CD4-positive, CD25-positive, alpha-beta regulatory T cell (primary cell): ENCODE measurements around the gene AMZ1. TPM values are rescaled to one million over a fixed set of nuclear protein-coding genes. Genes with fewer than 3 reads are reported as not detected.

Experiments used
- ATAC-seq, 2 donors: fragments of 150-1000 bp; cut with Tn5 transposase; one replicate each; pipeline ENCODE4 v1.10.0; 2021; ENCODE audit warnings: low read depth in 2 of 2, moderate number of reproducible peaks in 2 of 2, moderate library complexity in 1 of 2
- DNase-seq, 3 donors: peaks; one replicate each; pipeline versions ENCODE4 v3.0.0 to v3.0.0-alpha.2; 2012 to 2022; ENCODE audit warnings: mixed read lengths in 1 of 3
- H3K27ac ChIP-seq: one replicate; pipeline ENCODE4 v1.7.0; 2013; ENCODE audit warnings: mild to moderate bottlenecking, low read length; ENCODE audit not compliant: insufficient read depth, poor library complexity, severe bottlenecking
- H3K27me3 ChIP-seq: one replicate; pipeline ENCODE4 v1.7.0; 2013; ENCODE audit warnings: low read length; ENCODE audit not compliant: control insufficient read depth, insufficient read depth
- H3K36me3 ChIP-seq: one replicate; pipeline ENCODE4 v1.7.0; 2013; ENCODE audit warnings: mild to moderate bottlenecking, low read length, moderate library complexity; ENCODE audit not compliant: control insufficient read depth, insufficient read depth
- H3K4me1 ChIP-seq: 2 replicates; pipeline ENCODE4 v1.7.0; 2013; ENCODE audit warnings: mild to moderate bottlenecking, low read length; ENCODE audit not compliant: insufficient read depth, control insufficient read depth, poor library complexity, severe bottlenecking
- H3K4me3 ChIP-seq: one replicate; pipeline ENCODE4 v1.7.0; 2013; ENCODE audit warnings: low read depth, mild to moderate bottlenecking, low read length, moderate library complexity
- H3K9me3 ChIP-seq, 2 experiments: 1 replicate in 1 of 2; 2 replicates in 1 of 2; pipeline ENCODE4 v1.7.0; 2013; ENCODE audit warnings: low read length in 2 of 2, mild to moderate bottlenecking in 1 of 2, moderate library complexity in 1 of 2; ENCODE audit not compliant: control insufficient read depth in 2 of 2
- H3K27ac Mint-ChIP-seq, 3 donors: one replicate each; pipeline ENCODE4 v1.8.0; 2020 to 2022; ENCODE audit warnings: mild to moderate bottlenecking in 3 of 3, mixed read lengths in 3 of 3, moderate library complexity in 2 of 3
- H3K27me3 Mint-ChIP-seq: one replicate; pipeline ENCODE4 v1.8.0; 2022; ENCODE audit warnings: mild to moderate bottlenecking, mixed read lengths
- H3K36me3 Mint-ChIP-seq: one replicate; pipeline ENCODE4 v1.8.0; 2020; ENCODE audit warnings: mixed read lengths
- H3K4me1 Mint-ChIP-seq, 4 donors: one replicate each; pipeline ENCODE4 v1.8.0; 2020 to 2022; ENCODE audit warnings: mixed read lengths in 4 of 4, mild to moderate bottlenecking in 1 of 4
- H3K4me3 Mint-ChIP-seq, 4 donors: one replicate each; pipeline ENCODE4 v1.8.0; 2020 to 2022; ENCODE audit warnings: mild to moderate bottlenecking in 4 of 4, mixed read lengths in 4 of 4, moderate library complexity in 3 of 4
- H3K9me3 Mint-ChIP-seq, 7 donors: one replicate each; pipeline ENCODE4 v1.8.0; 2020 to 2022; ENCODE audit warnings: mixed read lengths in 7 of 7, mild to moderate bottlenecking in 3 of 7, moderate library complexity in 2 of 7
- polyA plus RNA-seq, 4 donors: library from polyadenylated mRNA; unstranded; fragments of 300-500 nt; fragmentation: Illumina TruSeq; gene quantifications; one replicate each; pipeline ENCODE4 v1.2.3, GENCODE V29; 2021
- total RNA-seq: library from RNA; stranded (reverse); gene quantifications from one replicate; pipeline ENCODE4 v1.2.3, GENCODE V29; 2022

Gene AMZ1
- total and polyA plus RNA-seq, 5 donors from 2014 or later: 0.43 to 1.8 (median 0.64) TPM

GRCh38 chr7:2716488-2716887 lies 28.5 kb downstream of the AMZ1 start:
- H3K27ac ChIP-seq: peak overlapping the region; percentile 64
- H3K36me3 ChIP-seq: no peaks in the 10 kb centered on the region
- ATAC-seq: no peak
- H3K4me3 ChIP-seq: no peak overlapping the region
- H3K4me3 Mint-ChIP-seq: peak overlapping the region; percentile 55 to 73 (median 65)
- no peaks in the 10 kb centered on the region for H3K9me3 Mint-ChIP-seq
- no peaks in the 10 kb centered on the region for H3K27me3 ChIP-seq
- DNase-seq: no peak
- H3K27me3 Mint-ChIP-seq: no peaks in the 10 kb centered on the region
- no peaks in the 10 kb centered on the region for H3K9me3 ChIP-seq
- H3K4me1 ChIP-seq: peaks cover 65% of the 10 kb centered on the region
- peaks cover 7% of the 10 kb centered on the region for H3K36me3 Mint-ChIP-seq
- peak overlapping the region; percentile 48 to 95 (median 93) for H3K27ac Mint-ChIP-seq
- peaks cover 18 to 81% (median 34%) of the 10 kb centered on the region in 4 donors for H3K4me1 Mint-ChIP-seq

DNA sequence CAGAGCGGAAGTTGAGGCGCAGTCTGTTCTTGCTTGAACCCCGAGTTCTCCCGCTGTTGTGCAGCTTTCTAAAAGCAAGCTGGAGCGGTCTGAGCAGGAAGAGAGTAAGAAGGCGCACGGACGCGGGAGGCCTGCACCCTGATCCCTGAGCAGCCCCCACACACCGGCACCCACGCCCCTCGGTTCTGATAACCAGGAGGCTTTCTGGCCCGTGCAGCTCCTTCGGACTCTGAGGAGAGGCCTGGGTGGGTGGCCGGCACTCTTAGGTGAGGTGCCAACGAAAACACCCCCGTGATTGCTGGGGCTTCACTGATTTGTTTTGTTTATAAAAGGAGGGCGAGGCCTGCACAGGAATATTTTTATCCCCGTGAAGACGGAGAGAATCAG lies 28.9 kb downstream of the AMZ1 start:
- Mint-ChIP-seq H3K4me3 (peak overlapping the region in 3 of 4 donors; percentile 59 to 69 (median 61)), H3K9me3 (no peaks in the 10 kb centered on the region), H3K4me1 (peaks cover 18 to 78% (median 34%) of the 10 kb centered on the region in 4 donors), H3K27me3 (no peaks in the 10 kb centered on the region), H3K36me3 (peaks cover 7% of the 10 kb centered on the region), H3K27ac (peak overlapping the region; percentile 48 to 93 (median 91))
- no peak overlapping the region for H3K4me3 ChIP-seq
- H3K4me1 ChIP-seq: peaks cover 61% of the 10 kb centered on the region
- no peaks in the 10 kb centered on the region for H3K27me3 ChIP-seq
- no peaks in the 10 kb centered on the region for H3K36me3 ChIP-seq
- DNase-seq (no peak), ATAC-seq (no peak)
- H3K27ac ChIP-seq: no peak overlapping the region
- no peaks in the 10 kb centered on the region for H3K9me3 ChIP-seq

DNA sequence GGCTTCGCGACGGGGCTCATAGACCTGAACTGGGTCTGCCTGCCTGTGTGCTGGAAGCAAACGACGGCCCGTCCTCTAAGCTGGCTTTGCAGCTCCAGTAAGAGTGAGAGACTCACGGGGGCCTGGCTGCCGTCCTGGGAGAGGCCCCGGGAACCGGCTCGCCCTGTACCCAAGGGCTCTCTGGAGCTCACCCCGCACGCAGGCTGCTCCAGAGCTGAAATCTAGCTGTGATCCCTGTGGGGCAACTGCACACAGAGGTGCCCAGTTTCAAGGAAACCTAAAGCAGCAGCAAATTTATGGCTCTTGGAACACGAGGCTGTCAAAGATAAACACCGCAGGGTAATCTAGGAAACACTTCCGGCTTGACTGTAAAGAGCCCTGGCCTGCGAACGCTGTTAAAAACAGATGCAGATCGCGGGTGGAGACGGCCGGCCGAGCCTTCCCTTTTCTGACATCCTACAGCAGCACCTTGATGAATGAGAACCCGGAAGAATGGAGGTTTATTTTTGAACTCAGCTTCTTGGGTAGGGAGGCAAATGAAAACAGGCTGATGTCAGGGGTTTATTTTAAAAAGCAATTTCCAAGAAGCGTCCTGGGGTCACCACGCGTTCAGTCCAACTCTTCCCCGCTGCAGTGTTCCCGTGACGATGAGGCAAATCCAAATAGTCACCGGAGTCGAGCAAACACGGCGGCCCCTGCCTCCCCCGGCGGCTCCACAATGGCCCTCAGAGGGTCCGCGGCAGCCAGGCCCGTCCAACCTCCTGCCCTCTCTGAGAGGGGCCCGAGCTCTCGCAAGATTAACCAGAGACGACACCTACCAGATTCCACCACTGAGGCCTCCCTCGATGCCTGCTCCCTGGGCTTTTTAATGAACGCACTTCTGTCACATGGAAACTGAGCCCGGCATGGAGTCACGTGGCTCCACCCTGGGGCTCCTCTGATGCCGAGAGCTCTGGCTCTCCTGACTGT lies 29.6 kb downstream of the AMZ1 start:
- peaks cover 7% of the 10 kb centered on the region for H3K36me3 Mint-ChIP-seq
- DNase-seq (peak in 2 of 3 donors; percentile 55 to 89), ATAC-seq (peak; percentile 35 to 43)
- Histone ChIP-seq H3K27me3 (no peaks in the 10 kb centered on the region), H3K27ac (peak overlapping the region; percentile 53), H3K36me3 (no peaks in the 10 kb centered on the region), H3K9me3 (no peaks in the 10 kb centered on the region), H3K4me3 (no peak overlapping the region), H3K4me1 (peaks cover 56% of the 10 kb centered on the region)
- peak overlapping the region; percentile 43 to 84 (median 63) for H3K4me3 Mint-ChIP-seq
- no peaks in the 10 kb centered on the region for H3K27me3 Mint-ChIP-seq
- peaks cover 18 to 74% (median 34%) of the 10 kb centered on the region in 4 donors for H3K4me1 Mint-ChIP-seq
- H3K9me3 Mint-ChIP-seq: no peaks in the 10 kb centered on the region
- H3K27ac Mint-ChIP-seq: peak overlapping the region; percentile 91 to 97 (median 93)

DNA sequence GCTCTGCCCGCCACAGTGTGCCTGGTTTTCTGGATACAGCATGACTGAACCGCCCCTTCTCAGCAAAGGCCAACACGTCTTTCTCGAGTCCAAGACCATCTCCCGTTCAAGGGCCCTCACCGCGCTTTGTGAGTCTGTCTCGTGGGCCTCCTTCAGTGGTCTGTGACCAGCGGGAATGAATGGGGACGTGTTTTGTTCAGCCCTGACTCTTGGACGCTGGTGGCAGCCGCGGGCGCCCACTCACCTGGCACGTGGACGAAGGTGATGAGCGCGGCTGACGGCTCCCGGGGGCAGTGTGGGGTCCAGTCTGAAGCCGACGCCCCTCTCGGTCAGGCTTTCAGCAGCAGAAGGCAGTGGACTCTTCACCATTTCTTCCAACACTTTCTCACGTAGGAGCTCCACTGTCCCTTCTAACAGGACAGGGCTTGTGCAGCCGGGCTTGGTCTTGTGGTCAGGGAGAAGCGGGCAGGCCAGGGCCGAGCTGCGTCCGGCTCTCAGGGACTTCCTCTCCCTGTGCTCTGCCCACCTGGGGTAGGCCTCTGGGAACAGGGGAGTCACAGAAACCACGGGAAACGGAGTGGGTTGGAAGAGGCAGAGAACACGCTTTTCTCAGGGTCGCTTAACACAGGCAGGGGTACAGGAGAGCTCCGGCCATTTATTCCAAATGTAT lies 30.4 kb downstream of the AMZ1 start:
- DNase-seq: no peak
- H3K4me3 Mint-ChIP-seq: peak overlapping the region; percentile 66 to 84 (median 75)
- Histone ChIP-seq H3K27me3 (no peaks in the 10 kb centered on the region), H3K36me3 (no peaks in the 10 kb centered on the region), H3K27ac (no peak overlapping the region), H3K4me1 (peaks cover 56% of the 10 kb centered on the region), H3K4me3 (no peak overlapping the region), H3K9me3 (no peaks in the 10 kb centered on the region)
- no peaks in the 10 kb centered on the region for H3K27me3 Mint-ChIP-seq
- H3K4me1 Mint-ChIP-seq: peaks cover 18 to 73% (median 34%) of the 10 kb centered on the region in 4 donors
- ATAC-seq: no peak
- H3K36me3 Mint-ChIP-seq: peaks cover 11% of the 10 kb centered on the region
- H3K27ac Mint-ChIP-seq: peak overlapping the region; percentile 68 to 97 (median 91)
- H3K9me3 Mint-ChIP-seq: no peaks in the 10 kb centered on the region

GRCh38 chr7:2719007-2719406 lies 31.0 kb downstream of the AMZ1 start:
- Histone ChIP-seq H3K9me3 (no peaks in the 10 kb centered on the region), H3K27ac (no peak overlapping the region), H3K36me3 (no peaks in the 10 kb centered on the region), H3K4me3 (no peak overlapping the region), H3K27me3 (no peaks in the 10 kb centered on the region), H3K4me1 (peaks cover 56% of the 10 kb centered on the region)
- H3K27ac Mint-ChIP-seq: peak overlapping the region in 2 of 3 donors; percentile 68 to 91
- H3K4me3 Mint-ChIP-seq: peak overlapping the region; percentile 66 to 77 (median 70)
- ATAC-seq: peak; percentile 41 to 57
- peaks cover 18 to 67% (median 34%) of the 10 kb centered on the region in 4 donors for H3K4me1 Mint-ChIP-seq
- H3K9me3 Mint-ChIP-seq: no peaks in the 10 kb centered on the region
- peaks cover 11% of the 10 kb centered on the region for H3K36me3 Mint-ChIP-seq
- no peaks in the 10 kb centered on the region for H3K27me3 Mint-ChIP-seq
- DNase-seq: peak; percentile 35 to 84 (median 67)

DNA sequence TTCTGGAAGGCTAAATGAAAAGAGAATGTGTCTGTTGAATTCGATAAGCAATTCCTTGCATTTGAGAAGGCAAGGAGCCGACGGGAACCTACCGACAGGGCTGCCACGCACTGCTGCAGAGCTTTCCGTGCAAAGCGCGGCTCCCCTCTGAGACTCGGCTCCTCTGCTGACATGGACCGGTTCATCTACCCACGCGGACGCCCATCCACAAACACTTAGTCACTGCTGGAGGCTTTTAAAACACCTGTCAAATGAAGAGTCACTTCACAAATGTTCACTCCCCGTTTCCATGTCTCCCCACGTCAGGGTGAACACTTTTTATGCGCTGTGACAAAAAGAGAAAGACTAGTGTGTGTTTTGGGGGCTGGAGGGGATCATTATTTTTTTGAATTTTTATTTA lies 32.0 kb downstream of the AMZ1 start:
- Histone ChIP-seq H3K36me3 (no peaks in the 10 kb centered on the region), H3K9me3 (no peaks in the 10 kb centered on the region), H3K27ac (no peak overlapping the region), H3K27me3 (no peaks in the 10 kb centered on the region), H3K4me1 (peaks cover 55% of the 10 kb centered on the region), H3K4me3 (no peak overlapping the region)
- ATAC-seq: no peak
- Mint-ChIP-seq H3K4me3 (no peak overlapping the region), H3K9me3 (no peaks in the 10 kb centered on the region), H3K4me1 (peaks cover 18 to 58% (median 32%) of the 10 kb centered on the region in 4 donors), H3K36me3 (peaks cover 7% of the 10 kb centered on the region), H3K27me3 (no peaks in the 10 kb centered on the region), H3K27ac (peak overlapping the region in 1 of 3 donors; percentile 18)
- no peak for DNase-seq

DNA sequence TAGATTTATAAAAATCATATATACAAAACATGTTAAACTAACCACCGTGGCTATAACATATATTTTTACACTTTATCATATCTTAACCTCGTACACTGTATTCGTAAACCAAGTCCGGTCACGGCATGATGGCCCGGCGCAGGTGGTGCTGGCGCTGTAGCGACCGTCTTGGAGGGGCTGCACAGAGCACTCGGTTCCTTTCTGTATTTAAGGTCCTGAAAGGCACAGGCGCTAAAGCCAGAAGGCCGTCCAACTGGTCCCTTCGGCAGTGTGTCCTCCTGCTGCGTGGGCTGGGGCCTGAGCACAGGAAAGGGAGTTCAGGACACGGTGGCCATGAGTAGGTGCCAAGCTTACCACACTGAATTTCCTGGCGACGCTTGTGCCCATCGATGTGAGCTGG lies 33.8 kb downstream of the AMZ1 start:
- Mint-ChIP-seq H3K4me3 (no peak overlapping the region), H3K36me3 (peaks cover 4% of the 10 kb centered on the region), H3K4me1 (peaks cover 8 to 40% (median 21%) of the 10 kb centered on the region in 4 donors), H3K9me3 (no peaks in the 10 kb centered on the region), H3K27ac (no peak overlapping the region), H3K27me3 (no peaks in the 10 kb centered on the region)
- no peak for DNase-seq
- H3K27me3 ChIP-seq: no peaks in the 10 kb centered on the region
- no peaks in the 10 kb centered on the region for H3K9me3 ChIP-seq
- H3K36me3 ChIP-seq: no peaks in the 10 kb centered on the region
- no peak overlapping the region for H3K27ac ChIP-seq
- no peak for ATAC-seq
- H3K4me3 ChIP-seq: no peak overlapping the region
- H3K4me1 ChIP-seq: peaks cover 37% of the 10 kb centered on the region
